PC-3 (cell line): ENCODE measurements around the gene UBE3A. TPM values are rescaled to one million over a fixed set of nuclear protein-coding genes. Genes with fewer than 3 reads are reported as not detected.
A peak's percentile ranks its signal among the peaks of the same experiment; 100 is the strongest.

Experiments
- ATAC-seq: fragments of 200-7000 bp; cut with Tn5 transposase; 2 replicates; pipeline ENCODE4 v1.9.1; 2020; ENCODE audit warnings: mild to moderate bottlenecking, moderate library complexity
- Bru-seq: library from RNA; stranded (reverse); fragments of 400-500 nt; gene quantifications from one replicate; lab custom pipeline; 2021; lab: Mats Ljungman, UMichigan
- BruChase-seq, 2 experiments: library from RNA; stranded (reverse); fragments of 400-500 nt; gene quantifications; one replicate each; lab custom pipeline; 2021; lab: Mats Ljungman, UMichigan
- BruUV-seq: library from RNA; stranded (reverse); fragments of 400-500 nt; replicated peaks from 2 replicates; lab custom pipeline; 2021; lab: Mats Ljungman, UMichigan
- CTCF ChIA-PET: fragments of 300-600 bp; sonication (Branson Sonifier 250); formaldehyde crosslinking; loops from one replicate; lab custom pipeline; 2022; ENCODE audit warnings: antibody characterized with exemption; lab: Charles Lee
- POLR2A ChIA-PET: fragments of 300-600 bp; sonication (Branson Sonifier 250); formaldehyde crosslinking; loops from one replicate; lab custom pipeline; 2022; ENCODE audit warnings: antibody characterized with exemption; ENCODE audit not compliant: unreplicated experiment; lab: Charles Lee
- DNase-seq: peaks from one replicate; pipeline ENCODE4 v3.0.0-alpha.2; 2015
- H2AFZ ChIP-seq: fragments of 300-600 bp; sonication (generic); 2 replicates; pipeline ENCODE4 v1.6.0; 2016; ENCODE audit warnings: antibody characterized with exemption, low read length
- H3F3A ChIP-seq: fragments of 300-600 bp; sonication (generic); one replicate; pipeline ENCODE4 v1.6.0; 2017; ENCODE audit warnings: antibody characterized with exemption, low read length, control low read depth, mild to moderate bottlenecking; ENCODE audit not compliant: unreplicated experiment
- H3K27ac ChIP-seq: fragments of 300-600 bp; sonication (generic); 2 replicates; pipeline ENCODE4 v1.5.1; 2016; ENCODE audit warnings: mild to moderate bottlenecking, low read length
- H3K27me3 ChIP-seq: fragments of 300-600 bp; sonication (generic); 2 replicates; pipeline ENCODE4 v1.6.1; 2016; ENCODE audit warnings: low read length, mixed read lengths
- H3K36me3 ChIP-seq: fragments of 300-600 bp; sonication (generic); 2 replicates; pipeline ENCODE4 v1.6.1; 2016; ENCODE audit warnings: low read depth, mixed run types, low read length, mixed read lengths
- H3K4me1 ChIP-seq: fragments of 300-600 bp; sonication (generic); 2 replicates; pipeline ENCODE4 v1.5.1; 2016; ENCODE audit warnings: low read length; ENCODE audit not compliant: insufficient read depth
- H3K4me2 ChIP-seq: fragments of 300-600 bp; sonication (generic); 2 replicates; pipeline ENCODE4 v1.6.0; 2016; ENCODE audit warnings: low read length
- H3K4me3 ChIP-seq: fragments of 300-600 bp; sonication (generic); 2 replicates; pipeline ENCODE4 v1.5.1; 2016; ENCODE audit warnings: mild to moderate bottlenecking, low read length, mixed read lengths
- H3K79me2 ChIP-seq: fragments of 300-600 bp; sonication (generic); 2 replicates; pipeline ENCODE4 v1.6.1; 2017; ENCODE audit warnings: low read length, mixed read lengths
- H3K9ac ChIP-seq: fragments of 300-600 bp; sonication (generic); 2 replicates; pipeline ENCODE4 v1.6.0; 2016; ENCODE audit warnings: mild to moderate bottlenecking, low read length
- H3K9me2 ChIP-seq: fragments of 300-600 bp; sonication (generic); replicated peaks from 2 replicates; pipeline ENCODE4 v1.6.1; 2016; ENCODE audit warnings: mixed run types, low read length, mixed read lengths
- H3K9me3 ChIP-seq: fragments of 300-600 bp; sonication (generic); 2 replicates; pipeline ENCODE4 v1.6.1; 2016; ENCODE audit warnings: low read length, mixed read lengths
- H4K20me1 ChIP-seq: fragments of 300-600 bp; sonication (generic); 2 replicates; pipeline ENCODE4 v1.6.1; 2016; ENCODE audit warnings: low read length, mixed read lengths
- EZH2 ChIP-seq: fragments of 300-600 bp; sonication (generic); IDR thresholded peaks from one replicate; pipeline ENCODE4 v1.6.1; 2017; ENCODE audit warnings: antibody characterized with exemption, mild to moderate bottlenecking, low read length; ENCODE audit not compliant: unreplicated experiment
- EZH2phosphoT487 ChIP-seq: fragments of 300-600 bp; sonication (generic); IDR thresholded peaks from 2 replicates; pipeline ENCODE4 v1.6.1; 2018; ENCODE audit warnings: mild to moderate bottlenecking, antibody characterized with exemption, low read length, borderline replicate concordance
- intact Hi-C: fragments of 100-400 bp; cut with micrococcal nuclease; formaldehyde crosslinking; loops from 2 replicates; pipeline ENCODE4 v1.9.0; 2023
- long read RNA-seq: library from polyadenylated mRNA; unstranded; transcript quantifications from one replicate; pipeline ENCODE4 v2.0.0, GENCODE V29; 2021; ENCODE audit not compliant: unreplicated experiment
- total RNA-seq: library from RNA; depleted of rRNA; stranded (reverse); fragments of >200 nt; gene quantifications from 2 replicates; pipeline ENCODE4 v1.2.3, GENCODE V29; 2014; rRNA removed
- TF ChIP-seq, protein P1 (sequence below): fragments of 300-600 bp; sonication (generic); conservative IDR thresholded peaks from 2 replicates; pipeline ENCODE4 v1.5.1; 2017; ENCODE audit warnings: antibody characterized with exemption, low read depth, mild to moderate bottlenecking, low read length

Gene UBE3A
- 59.5 and 61.2 TPM in 2 replicates for total RNA-seq
- percentile 94 among the genes with signal in this experiment for Bru-seq, nascent RNA
- percentile 86 among the genes with signal in this experiment for BruChase-seq, experiment 1, labeled RNA remaining after a 6-hour chase
- percentile 91 among the genes with signal in this experiment for BruChase-seq, experiment 2, labeled RNA remaining after a 2-hour chase
- long read RNA-seq, full-length matches to known transcripts: 179 of 294 reads
- long read RNA-seq, partial matches to known transcripts: 53 of 294 reads
- long read RNA-seq, other reads (novel, unspliced or antisense): 62 of 294 reads

DNA sequence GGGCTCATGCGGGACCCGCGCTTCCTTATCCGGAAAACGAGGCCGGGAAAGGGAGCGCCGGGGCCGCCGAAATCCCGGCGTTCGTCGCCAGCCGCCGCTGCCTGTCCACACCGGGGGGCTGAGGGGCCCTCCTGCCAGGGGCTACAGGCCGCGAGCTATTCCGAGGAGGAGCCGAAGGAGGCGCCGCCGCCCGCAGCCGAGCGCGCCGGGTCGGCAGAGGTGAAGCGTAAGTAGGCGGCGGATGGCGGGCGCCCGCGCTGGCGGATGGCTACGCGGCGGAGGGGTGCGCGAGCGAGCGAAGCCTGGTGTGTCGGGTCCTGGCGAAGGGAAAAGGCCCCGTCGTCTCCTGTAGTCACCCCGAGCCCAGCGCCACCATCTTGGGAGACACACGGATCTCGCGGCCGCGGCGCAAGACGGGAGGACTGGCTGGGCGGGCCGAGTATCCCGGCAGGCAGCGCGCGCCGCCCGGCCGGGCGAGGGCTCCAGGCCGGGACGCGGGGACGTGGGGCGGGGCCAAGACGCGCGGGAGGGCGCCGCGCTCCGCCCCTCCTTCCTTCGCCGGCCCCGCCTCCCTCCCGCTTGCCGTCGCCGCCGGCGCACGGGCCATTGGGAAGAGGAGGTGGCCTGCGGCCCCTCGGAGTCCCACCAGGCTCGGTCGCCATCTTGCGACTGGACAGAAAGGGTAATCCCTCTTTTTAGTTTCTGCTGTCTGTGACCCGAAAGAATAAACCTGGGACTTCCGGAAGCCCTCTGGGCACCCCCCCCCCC lies at the start of gene UBE3A:
UBE3A (minus strand) TSS at position 424 of the 768 bp plus-strand sequence. CDS start 29,917 bp downstream, outside the sequence.
- peak within 1 kb of the TSS; percentile 72 for H3K27ac ChIP-seq
- no peaks in the 10 kb centered on the region for H3K9me3 ChIP-seq
- peaks cover 31% of the 10 kb centered on the region for H3K4me1 ChIP-seq
- no peaks in the 10 kb centered on the region for H3K9me2 ChIP-seq
- peaks cover 6% of the 10 kb centered on the region for H3F3A ChIP-seq
- no TSS peak for BruUV-seq
- TF ChIP-seq, protein P1, sequence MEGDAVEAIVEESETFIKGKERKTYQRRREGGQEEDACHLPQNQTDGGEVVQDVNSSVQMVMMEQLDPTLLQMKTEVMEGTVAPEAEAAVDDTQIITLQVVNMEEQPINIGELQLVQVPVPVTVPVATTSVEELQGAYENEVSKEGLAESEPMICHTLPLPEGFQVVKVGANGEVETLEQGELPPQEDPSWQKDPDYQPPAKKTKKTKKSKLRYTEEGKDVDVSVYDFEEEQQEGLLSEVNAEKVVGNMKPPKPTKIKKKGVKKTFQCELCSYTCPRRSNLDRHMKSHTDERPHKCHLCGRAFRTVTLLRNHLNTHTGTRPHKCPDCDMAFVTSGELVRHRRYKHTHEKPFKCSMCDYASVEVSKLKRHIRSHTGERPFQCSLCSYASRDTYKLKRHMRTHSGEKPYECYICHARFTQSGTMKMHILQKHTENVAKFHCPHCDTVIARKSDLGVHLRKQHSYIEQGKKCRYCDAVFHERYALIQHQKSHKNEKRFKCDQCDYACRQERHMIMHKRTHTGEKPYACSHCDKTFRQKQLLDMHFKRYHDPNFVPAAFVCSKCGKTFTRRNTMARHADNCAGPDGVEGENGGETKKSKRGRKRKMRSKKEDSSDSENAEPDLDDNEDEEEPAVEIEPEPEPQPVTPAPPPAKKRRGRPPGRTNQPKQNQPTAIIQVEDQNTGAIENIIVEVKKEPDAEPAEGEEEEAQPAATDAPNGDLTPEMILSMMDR: no peak; the same call in none of the 2 replicates
- TF ChIP-seq EZH2 (no peak), EZH2phosphoT487 (no peak)
- H4K20me1 ChIP-seq: peaks cover 44% of the 10 kb centered on the region
- peaks cover 8% of the 10 kb centered on the region; the same call in 1 of the 2 replicates for H3K36me3 ChIP-seq
- intact Hi-C loops: loop anchor here (5.0 kb wide), 3 partner anchors 46 to 111 kb away; no protein-coding TSS in a partner anchor
- H3K4me3 ChIP-seq: peak within 1 kb of the TSS; percentile 91
- H2AFZ ChIP-seq: peak within 1 kb of the TSS; percentile 100
- H3K79me2 ChIP-seq: peaks cover 50% of the 10 kb centered on the region
- ATAC-seq: peak; percentile 93
- H3K9ac ChIP-seq: peak within 1 kb of the TSS; percentile 100
- ChIA-PET POLR2A (interaction anchor here (0.6 kb wide), 1 partner anchor 26 kb away, joined by 4 read pairs; no protein-coding TSS in a partner anchor), CTCF (interaction anchor here (0.6 kb wide), 1 partner anchor 28 kb away, joined by 4 read pairs; no protein-coding TSS in a partner anchor)
- peak; percentile 94 for DNase-seq
- peak within 1 kb of the TSS; percentile 97 for H3K4me2 ChIP-seq
- H3K27me3 ChIP-seq: no peaks in the 10 kb centered on the region

DNA sequence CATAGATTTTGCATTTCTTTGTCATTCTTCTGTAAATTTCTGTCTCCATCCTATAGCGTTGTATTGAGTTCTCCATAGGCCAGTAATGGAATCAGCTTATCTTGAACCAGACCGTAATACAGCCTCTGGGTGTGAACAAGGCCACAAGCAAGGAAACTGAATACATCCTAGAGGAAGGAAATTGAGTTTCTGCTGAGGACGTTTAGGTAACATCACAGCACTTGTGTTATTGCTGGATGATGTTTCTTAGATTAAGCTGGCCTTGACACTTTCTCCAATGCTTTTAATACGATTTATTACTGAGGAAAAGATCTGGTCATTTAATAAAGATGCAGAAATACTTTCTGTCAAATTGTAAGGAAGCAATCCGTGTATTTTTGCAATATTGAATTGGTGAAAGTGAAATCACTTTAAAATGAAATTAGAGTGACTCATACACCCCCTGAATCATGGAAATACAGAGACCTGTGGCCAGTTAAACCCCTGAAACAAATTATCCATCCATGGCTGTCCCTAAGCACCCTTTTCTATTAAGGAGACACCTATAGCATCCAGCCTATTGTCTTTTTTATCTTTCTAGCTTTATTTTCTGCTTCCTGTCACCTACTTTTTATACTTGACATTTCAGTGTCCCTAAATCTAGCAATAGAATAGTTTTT lies 48.5 kb upstream of the UBE3A start:
- intact Hi-C loops: no loop called here
- Histone ChIP-seq H3F3A (no peaks in the 10 kb centered on the region), H3K27ac (no peak overlapping the region), H3K9me3 (peaks cover 4% of the 10 kb centered on the region; the same call in 1 of the 2 replicates), H2AFZ (no peak overlapping the region), H3K4me3 (no peak overlapping the region), H3K79me2 (no peaks in the 10 kb centered on the region), H3K9me2 (no peaks in the 10 kb centered on the region), H3K36me3 (no peaks in the 10 kb centered on the region), H4K20me1 (no peaks in the 10 kb centered on the region), H3K27me3 (0 out of 2 replicates have a peak, but pooled peaks cover 3% of the 10 kb centered on the region), H3K9ac (no peak overlapping the region), H3K4me2 (no peak overlapping the region), H3K4me1 (no peaks in the 10 kb centered on the region)
- POLR2A ChIA-PET: no interaction called here
- no TSS peak for BruUV-seq
- ATAC-seq: no peak
- TF ChIP-seq, protein P1: no peak
- TF ChIP-seq EZH2phosphoT487 (no peak), EZH2 (no peak)
- CTCF ChIA-PET: no interaction called here
- no peak for DNase-seq
